Activated B cell treated with CpG ODN at 0.5 μM for 24 hours (primary cell): ENCODE measurements around the gene XDH. TPM values are rescaled to one million over a fixed set of nuclear protein-coding genes. Genes with fewer than 3 reads are reported as not detected.

ENCODE experiments used
- ATAC-seq: fragments of 200-7000 bp; cut with Tn5 transposase; one replicate; pipeline ENCODE4 v1.10.0; 2021; ENCODE audit warnings: low read depth, mild to moderate bottlenecking, moderate library complexity
- CTCF ChIA-PET: fragments of 350-600 bp; sonication (Branson Sonifier 250); formaldehyde crosslinking; loops from one replicate; lab custom pipeline; 2021; ENCODE audit warnings: antibody characterized with exemption; lab: Charles Lee
- POLR2A ChIA-PET: fragments of 350-600 bp; sonication (Branson Sonifier 250); formaldehyde crosslinking; loops from one replicate; lab custom pipeline; 2021; ENCODE audit warnings: antibody characterized with exemption; lab: Charles Lee
- DNase-seq: peaks from one replicate; pipeline ENCODE4 v3.0.0; 2022
- H3K27ac Mint-ChIP-seq: one replicate; pipeline ENCODE4 v1.8.0; 2020; ENCODE audit warnings: mixed read lengths
- H3K27me3 Mint-ChIP-seq: one replicate; pipeline ENCODE4 v1.8.0; 2021; ENCODE audit warnings: mixed read lengths
- H3K36me3 Mint-ChIP-seq: one replicate; pipeline ENCODE4 v1.8.0; 2021; ENCODE audit warnings: low read depth, mixed read lengths
- H3K4me1 Mint-ChIP-seq: one replicate; pipeline ENCODE4 v1.8.0; 2021; ENCODE audit warnings: mixed read lengths
- H3K4me3 Mint-ChIP-seq: one replicate; pipeline ENCODE4 v1.8.0; 2020; ENCODE audit warnings: mild to moderate bottlenecking, mixed read lengths
- H3K9me3 Mint-ChIP-seq: one replicate; pipeline ENCODE4 v1.8.0; 2020; ENCODE audit warnings: mixed read lengths
- intact Hi-C: fragments of 100-400 bp; cut with micrococcal nuclease; formaldehyde crosslinking; loops from one replicate; pipeline ENCODE4 v1.15.1; 2024
- total RNA-seq: library from RNA; stranded (reverse); gene quantifications from 2 replicates; pipeline ENCODE4 v1.2.3, GENCODE V29; 2022
- TF ChIP-seq, protein P1 (sequence below): fragments of 200-600 bp; IDR thresholded peaks from one replicate; pipeline ENCODE4 v1.8.0; 2022; ENCODE audit warnings: antibody characterized with exemption, mild to moderate bottlenecking

XDH gene
- total RNA-seq, 1 donor from 2014 or later: not detected

GRCh38 chr2:31415421-31415820 lies 879 bp upstream of the XDH start:
- intact Hi-C loops: loop anchor here (10.0 kb wide), 1 partner anchor 719 kb away; no protein-coding TSS in a partner anchor
- Mint-ChIP-seq H3K4me3 (no peak overlapping the region), H3K4me1 (no peaks in the 10 kb centered on the region), H3K36me3 (no peaks in the 10 kb centered on the region), H3K9me3 (peaks cover 16% of the 10 kb centered on the region), H3K27me3 (peaks cover 10% of the 10 kb centered on the region), H3K27ac (no peak overlapping the region)
- ATAC-seq (no peak), DNase-seq (no peak)
- TF ChIP-seq, protein P1, sequence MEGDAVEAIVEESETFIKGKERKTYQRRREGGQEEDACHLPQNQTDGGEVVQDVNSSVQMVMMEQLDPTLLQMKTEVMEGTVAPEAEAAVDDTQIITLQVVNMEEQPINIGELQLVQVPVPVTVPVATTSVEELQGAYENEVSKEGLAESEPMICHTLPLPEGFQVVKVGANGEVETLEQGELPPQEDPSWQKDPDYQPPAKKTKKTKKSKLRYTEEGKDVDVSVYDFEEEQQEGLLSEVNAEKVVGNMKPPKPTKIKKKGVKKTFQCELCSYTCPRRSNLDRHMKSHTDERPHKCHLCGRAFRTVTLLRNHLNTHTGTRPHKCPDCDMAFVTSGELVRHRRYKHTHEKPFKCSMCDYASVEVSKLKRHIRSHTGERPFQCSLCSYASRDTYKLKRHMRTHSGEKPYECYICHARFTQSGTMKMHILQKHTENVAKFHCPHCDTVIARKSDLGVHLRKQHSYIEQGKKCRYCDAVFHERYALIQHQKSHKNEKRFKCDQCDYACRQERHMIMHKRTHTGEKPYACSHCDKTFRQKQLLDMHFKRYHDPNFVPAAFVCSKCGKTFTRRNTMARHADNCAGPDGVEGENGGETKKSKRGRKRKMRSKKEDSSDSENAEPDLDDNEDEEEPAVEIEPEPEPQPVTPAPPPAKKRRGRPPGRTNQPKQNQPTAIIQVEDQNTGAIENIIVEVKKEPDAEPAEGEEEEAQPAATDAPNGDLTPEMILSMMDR: no peak
- ChIA-PET POLR2A (no interaction called here), CTCF (no interaction called here)

DNA sequence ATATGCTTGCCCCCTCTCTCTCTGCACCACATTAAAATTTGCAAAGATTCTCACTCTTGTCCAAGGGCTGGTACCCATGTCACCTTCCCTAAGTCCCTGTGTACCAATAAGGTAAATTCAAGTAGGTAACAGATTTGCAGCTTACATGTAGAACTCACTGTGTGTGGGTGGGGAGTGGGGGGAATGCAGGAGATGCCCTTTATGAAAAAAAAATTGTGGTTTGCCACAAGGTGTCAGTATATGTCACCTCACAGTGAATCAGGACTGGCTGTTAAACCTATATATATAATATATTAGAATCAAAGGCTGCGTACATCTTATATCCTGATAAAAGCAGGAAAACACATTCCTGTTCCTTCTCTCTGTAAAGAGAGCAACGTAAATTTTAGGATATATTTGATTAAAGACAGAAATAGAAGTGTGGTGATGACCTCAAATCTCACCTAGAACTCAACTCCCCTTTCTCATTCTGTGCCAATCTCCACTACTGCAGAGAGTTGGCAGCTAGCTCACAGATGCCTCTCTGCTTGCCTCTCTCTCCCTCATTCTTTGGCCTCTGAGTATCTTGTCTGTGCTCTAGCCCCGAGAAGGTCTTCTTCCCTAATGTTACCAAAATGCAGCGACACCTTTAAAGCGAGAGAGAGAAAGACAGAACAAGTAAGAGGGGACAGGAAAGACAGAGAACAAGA lies 536 bp downstream of the XDH start:
- intact Hi-C loops: loop anchor here (5.0 to 10.0 kb wide), 2 partner anchors 423 to 721 kb away; no protein-coding TSS in a partner anchor
- CTCF ChIA-PET: no interaction called here

GRCh38 chr2:31413025-31413424 lies 1.5 kb downstream of the XDH start:
- H3K36me3 Mint-ChIP-seq: no peaks in the 10 kb centered on the region
- no peak overlapping the region for H3K27ac Mint-ChIP-seq
- DNase-seq: no peak
- POLR2A ChIA-PET: no interaction called here
- no peak overlapping the region for H3K4me3 Mint-ChIP-seq
- H3K4me1 Mint-ChIP-seq: no peaks in the 10 kb centered on the region
- intact Hi-C loops: loop anchor here (5.0 to 10.0 kb wide), 2 partner anchors 424 to 722 kb away; no protein-coding TSS in a partner anchor
- ATAC-seq: no peak
- peaks cover 15% of the 10 kb centered on the region for H3K27me3 Mint-ChIP-seq
- H3K9me3 Mint-ChIP-seq: peaks cover 2% of the 10 kb centered on the region
- CTCF ChIA-PET: no interaction called here
- TF ChIP-seq, protein P1: no peak

More for the DNA sequence above, 536 bp downstream of the XDH start:
- H3K27me3 Mint-ChIP-seq: peaks cover 15% of the 10 kb centered on the region
- H3K4me1 Mint-ChIP-seq: no peaks in the 10 kb centered on the region
- H3K27ac Mint-ChIP-seq: no peak overlapping the region
- POLR2A ChIA-PET: no interaction called here
- no peak for ATAC-seq
- TF ChIP-seq, protein P1: no peak
- H3K36me3 Mint-ChIP-seq: no peaks in the 10 kb centered on the region
- peaks cover 9% of the 10 kb centered on the region for H3K9me3 Mint-ChIP-seq
- H3K4me3 Mint-ChIP-seq: no peak overlapping the region
- DNase-seq: no peak

DNA sequence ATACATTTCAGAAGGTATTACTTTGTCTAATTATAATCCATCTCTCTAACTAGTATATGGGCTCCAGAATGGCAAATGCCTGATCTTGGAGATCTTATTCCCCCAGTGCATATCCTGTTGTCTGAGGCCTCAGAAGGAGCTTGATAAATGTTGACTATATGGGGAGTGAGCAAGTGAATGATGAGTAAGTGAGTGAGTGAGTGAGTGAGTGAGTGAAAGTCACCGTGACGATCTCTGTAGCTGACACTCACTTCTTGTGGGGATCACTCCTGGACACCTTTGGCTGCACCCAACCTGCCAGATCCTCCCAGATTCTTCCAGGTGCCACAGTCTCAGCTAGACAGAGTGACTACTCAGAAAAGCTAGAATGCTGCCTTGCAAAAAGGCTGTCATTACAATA lies 2.8 kb downstream of the XDH start:
- H3K4me1 Mint-ChIP-seq: no peaks in the 10 kb centered on the region
- H3K9me3 Mint-ChIP-seq: no peaks in the 10 kb centered on the region
- no peak for ATAC-seq
- H3K36me3 Mint-ChIP-seq: no peaks in the 10 kb centered on the region
- H3K4me3 Mint-ChIP-seq: no peak overlapping the region
- TF ChIP-seq, protein P1: no peak
- peaks cover 18% of the 10 kb centered on the region for H3K27me3 Mint-ChIP-seq
- no peak overlapping the region for H3K27ac Mint-ChIP-seq
- CTCF ChIA-PET: no interaction called here
- intact Hi-C loops: loop anchor here (5.0 to 10.0 kb wide), 2 partner anchors 426 to 723 kb away; no protein-coding TSS in a partner anchor
- POLR2A ChIA-PET: no interaction called here
- no peak for DNase-seq

DNA sequence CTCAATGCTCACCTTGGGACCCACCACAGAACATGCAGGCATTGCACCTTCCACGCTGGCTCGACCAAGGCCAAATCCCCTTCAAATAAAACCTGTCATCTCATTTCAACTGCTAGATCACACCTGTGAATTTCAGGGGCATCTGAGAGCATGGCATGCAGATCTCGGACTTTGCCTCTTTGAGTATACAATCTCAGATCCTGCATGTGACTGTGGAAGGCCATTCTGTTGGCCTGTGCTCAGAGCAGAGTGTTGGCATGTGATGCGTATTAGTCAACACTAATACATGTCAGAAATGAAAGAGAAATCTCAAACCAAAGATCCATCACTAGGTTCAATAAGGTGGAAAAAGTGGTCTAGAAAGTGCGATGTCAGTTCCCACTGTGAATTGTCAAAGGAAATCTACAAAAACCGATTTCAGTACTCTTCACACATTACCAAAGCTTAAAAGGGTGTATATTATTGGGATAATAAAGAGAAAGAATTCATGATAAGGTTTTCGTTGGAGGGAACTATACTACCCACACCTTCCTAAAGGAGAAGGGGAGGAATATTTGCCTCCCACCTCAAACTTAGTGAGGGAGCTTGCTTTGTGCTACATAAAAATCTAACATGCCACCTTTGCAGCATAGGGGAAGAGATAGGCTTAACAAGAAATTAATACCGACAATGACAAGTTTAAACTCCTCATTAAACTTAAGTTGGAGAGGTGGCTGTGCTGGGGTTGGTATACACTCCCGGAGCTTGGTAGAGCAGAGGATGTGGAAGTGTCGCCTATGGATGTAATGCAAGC lies 7.8 kb downstream of the XDH start:
- CTCF ChIA-PET: no interaction called here
- H3K4me1 Mint-ChIP-seq: no peaks in the 10 kb centered on the region

More for the DNA sequence above, 7.8 kb downstream of the XDH start:
- Mint-ChIP-seq H3K9me3 (no peaks in the 10 kb centered on the region), H3K4me3 (no peak overlapping the region), H3K36me3 (no peaks in the 10 kb centered on the region), H3K27me3 (peaks cover 14% of the 10 kb centered on the region), H3K27ac (no peak overlapping the region)
- ATAC-seq (no peak), DNase-seq (no peak)
- POLR2A ChIA-PET: no interaction called here
- intact Hi-C loops: no loop called here
- TF ChIP-seq, protein P1: no peak
